Hepatocyte (in vitro differentiated cells): ENCODE data around the gene ADH4. TPM values are rescaled to one million over a fixed set of nuclear protein-coding genes. Genes with fewer than 3 reads are reported as not detected.
A peak's percentile ranks its signal among the peaks of the same experiment; 100 is the strongest.

ENCODE experiments used
- DNase-seq: peaks from one replicate; pipeline ENCODE4 v3.0.0-alpha.2; 2016; ENCODE audit warnings: low spot score
- H2AFZ ChIP-seq: fragments of 200-600 bp; sonication (generic); 2 replicates; pipeline ENCODE4 v1.6.0; 2016; ENCODE audit warnings: antibody characterized with exemption, mild to moderate bottlenecking
- H3K27ac ChIP-seq: fragments of 200-600 bp; sonication (generic); 2 replicates; pipeline ENCODE4 v1.5.1; 2016; ENCODE audit warnings: mild to moderate bottlenecking
- H3K27me3 ChIP-seq: fragments of 200-600 bp; sonication (generic); 2 replicates; pipeline ENCODE4 v1.6.1; 2016
- H3K36me3 ChIP-seq: fragments of 200-600 bp; sonication (generic); replicated peaks from 2 replicates; pipeline ENCODE4 v1.5.1; 2016; ENCODE audit warnings: low read depth; ENCODE audit not compliant: insufficient read depth
- H3K4me1 ChIP-seq: fragments of 200-600 bp; sonication (generic); 2 replicates; pipeline ENCODE4 v1.5.1; 2016; ENCODE audit warnings: mild to moderate bottlenecking, moderate library complexity; ENCODE audit not compliant: insufficient read depth
- H3K4me2 ChIP-seq: fragments of 200-600 bp; sonication (generic); 2 replicates; pipeline ENCODE4 v1.6.0; 2016
- H3K4me3 ChIP-seq: fragments of 200-600 bp; sonication (generic); 2 replicates; pipeline ENCODE4 v1.5.1; 2016; ENCODE audit warnings: mild to moderate bottlenecking
- H3K79me2 ChIP-seq: fragments of 200-600 bp; sonication (generic); 2 replicates; pipeline ENCODE4 v1.6.0; 2017; ENCODE audit warnings: mild to moderate bottlenecking
- H3K9me2 ChIP-seq: fragments of 200-600 bp; sonication (generic); replicated peaks from 2 replicates; pipeline ENCODE4 v1.6.0; 2017; ENCODE audit warnings: mild to moderate bottlenecking; ENCODE audit not compliant: insufficient read depth
- H3K9me3 ChIP-seq: fragments of 200-600 bp; sonication (generic); 2 replicates; pipeline ENCODE4 v1.5.1; 2016; ENCODE audit warnings: low read depth, mild to moderate bottlenecking
- H4K20me1 ChIP-seq: fragments of 200-600 bp; sonication (generic); 2 replicates; pipeline ENCODE4 v1.6.0; 2016; ENCODE audit warnings: mild to moderate bottlenecking; ENCODE audit not compliant: insufficient read depth, poor library complexity, severe bottlenecking
- CTCF ChIP-seq: fragments of 200-600 bp; sonication (generic); IDR thresholded peaks from 2 replicates; pipeline ENCODE4 v1.5.1; 2016; ENCODE audit warnings: antibody characterized with exemption, mild to moderate bottlenecking; ENCODE audit not compliant: poor library complexity
- EZH2 ChIP-seq: fragments of 200-600 bp; sonication (generic); IDR thresholded peaks from 2 replicates; pipeline ENCODE4 v1.6.1; 2016; ENCODE audit warnings: antibody characterized with exemption, mild to moderate bottlenecking, borderline replicate concordance
- EZH2phosphoT487 ChIP-seq: fragments of 200-600 bp; sonication (generic); IDR thresholded peaks from one replicate; pipeline ENCODE4 v1.6.1; 2018; ENCODE audit warnings: antibody characterized with exemption, mild to moderate bottlenecking, low read depth, moderate library complexity; ENCODE audit not compliant: unreplicated experiment, severe bottlenecking
- WGBS: methylation state at CpG from one replicate; pipeline ENCODE4 v1.1.6; 2016; ENCODE audit warnings: low lambda C conversion rate; ENCODE audit errors: missing lambda C conversion rate; 5-methylcytosine and 5-hydroxymethylcytosine counted together
- polyA plus RNA-seq: library from polyadenylated mRNA; unstranded; fragments of >200 nt; fragmentation: Nextera tagmentation; extraction: Ambion mirVana; gene quantifications from 2 replicates; pipeline ENCODE4 v1.2.1, GENCODE V29; 2016
- total RNA-seq: library from RNA; depleted of rRNA; stranded (reverse); fragments of >200 nt; gene quantifications from 2 replicates; pipeline ENCODE4 v1.2.3, GENCODE V29; 2014

ADH4 gene
- total and polyA plus RNA-seq, 2 experiments from 2014 or later, result 11.0 to 23.5 TPM

- H2AFZ ChIP-seq, result no peak overlapping the region
- no peak overlapping the region for H3K27ac ChIP-seq
- peaks cover 10% of the 10 kb centered on the region for H3K4me1 ChIP-seq
- peaks cover 3% of the 10 kb centered on the region for H3K9me3 ChIP-seq
- TF ChIP-seq EZH2 (no peak), EZH2phosphoT487 (no peak), CTCF (no peak)
- no peak overlapping the region for H3K4me3 ChIP-seq
- H3K9me2 ChIP-seq, result no peaks in the 10 kb centered on the region
- H3K36me3 ChIP-seq, result no peaks in the 10 kb centered on the region
- H4K20me1 ChIP-seq, result no peaks in the 10 kb centered on the region
- no peaks in the 10 kb centered on the region for H3K79me2 ChIP-seq
- H3K4me2 ChIP-seq, result no peak overlapping the region
- no peaks in the 10 kb centered on the region for H3K27me3 ChIP-seq
- 66% methylated on average over 3 of the region's 3 CpGs for WGBS
- DNase-seq, result no peak
Measured at GRCh38 chr4:99161373-99162099, 17.4 kb upstream of the ADH4 start.

- no peak overlapping the region for H3K4me2 ChIP-seq
- H3K9me2 ChIP-seq, result no peaks in the 10 kb centered on the region
- no peak overlapping the region for H3K27ac ChIP-seq
- no peaks in the 10 kb centered on the region for H3K79me2 ChIP-seq
- no peak for DNase-seq
- 74% methylated on average over 1 of the region's 1 CpG for WGBS
- H4K20me1 ChIP-seq, result no peaks in the 10 kb centered on the region
- H3K4me1 ChIP-seq, result peaks cover 10% of the 10 kb centered on the region
- no peaks in the 10 kb centered on the region for H3K36me3 ChIP-seq
- H3K9me3 ChIP-seq, result no peaks in the 10 kb centered on the region
- no peaks in the 10 kb centered on the region for H3K27me3 ChIP-seq
- no peak for TF ChIP-seq EZH2phosphoT487
- no peak for TF ChIP-seq CTCF
- H2AFZ ChIP-seq, result no peak overlapping the region
- no peak overlapping the region for H3K4me3 ChIP-seq
Measured at GRCh38 chr4:99159699-99160098, 15.6 kb upstream of the ADH4 start.

GRCh38 chr4:99157478-99157935, 13.4 kb upstream of the ADH4 start:
- peak; percentile 16 for DNase-seq
- peak overlapping the region; percentile 47 for H3K27ac ChIP-seq
- TF ChIP-seq EZH2phosphoT487 (no peak), CTCF (no peak), EZH2 (no peak)

More at GRCh38 chr4:99157478-99157935, 13.4 kb upstream of the ADH4 start:
- WGBS, result 45% methylated on average over 3 of the region's 3 CpGs
- no peak overlapping the region for H3K4me3 ChIP-seq
- no peaks in the 10 kb centered on the region for H3K9me2 ChIP-seq
- H3K36me3 ChIP-seq, result no peaks in the 10 kb centered on the region
- no peaks in the 10 kb centered on the region for H3K27me3 ChIP-seq
- H3K4me1 ChIP-seq, result peaks cover 10% of the 10 kb centered on the region
- H3K9me3 ChIP-seq, result no peaks in the 10 kb centered on the region
- no peak overlapping the region for H3K4me2 ChIP-seq
- H3K79me2 ChIP-seq, result no peaks in the 10 kb centered on the region
- H4K20me1 ChIP-seq, result no peaks in the 10 kb centered on the region
- no peak overlapping the region for H2AFZ ChIP-seq
